Nephron (organoid): ENCODE measurements around the gene AGR3.

ENCODE experiments used
- H3K27ac Mint-ChIP-seq, 3 experiments: 2 replicates each; pipeline ENCODE4 v1.8.0; 2020; ENCODE audit warnings: mixed read lengths in 3 of 3, mild to moderate bottlenecking in 2 of 3, moderate library complexity in 1 of 3
- H3K27me3 Mint-ChIP-seq: 2 replicates; pipeline ENCODE4 v1.8.0; 2021; ENCODE audit warnings: low read depth, mild to moderate bottlenecking, moderate library complexity, mixed read lengths
- H3K36me3 Mint-ChIP-seq: 2 replicates; pipeline ENCODE4 v1.8.0; 2020; ENCODE audit warnings: low read depth, mixed read lengths
- H3K4me1 Mint-ChIP-seq: 2 replicates; pipeline ENCODE4 v1.8.0; 2020; ENCODE audit warnings: mixed read lengths
- H3K4me3 Mint-ChIP-seq, 3 experiments: 2 replicates each; pipeline ENCODE4 v1.8.0; 2020; ENCODE audit warnings: mild to moderate bottlenecking in 3 of 3, mixed read lengths in 3 of 3, moderate library complexity in 2 of 3
- H3K9me3 Mint-ChIP-seq: 2 replicates; pipeline ENCODE4 v1.8.0; 2020; ENCODE audit warnings: mixed read lengths
- CTCF ChIP-seq, 3 experiments: fragments of 200-600 bp; sonication (generic); IDR thresholded peaks; one replicate each; pipeline ENCODE4 v1.5.0; 2021; ENCODE audit warnings: antibody characterized with exemption in 3 of 3; ENCODE audit not compliant: unreplicated experiment in 3 of 3

Gene AGR3

GRCh38 chr7:16889851-16890415 lies 8.2 kb upstream of the AGR3 start:
- no peaks in the 10 kb centered on the region for H3K27me3 Mint-ChIP-seq
- H3K9me3 Mint-ChIP-seq, result no peaks in the 10 kb centered on the region
- no peaks in the 10 kb centered on the region for H3K4me1 Mint-ChIP-seq
- no peak overlapping the region for H3K27ac Mint-ChIP-seq
- no peak for TF ChIP-seq CTCF (IDR thresholded peaks at IDR 0.05; ENCODE audit: unreplicated experiment in 3 of 3)
- no peak overlapping the region for H3K4me3 Mint-ChIP-seq
- H3K36me3 Mint-ChIP-seq, result no peaks in the 10 kb centered on the region

GRCh38 chr7:16889305-16889704 lies 7.5 kb upstream of the AGR3 start:
- Mint-ChIP-seq H3K27me3 (no peaks in the 10 kb centered on the region), H3K36me3 (no peaks in the 10 kb centered on the region), H3K4me1 (no peaks in the 10 kb centered on the region), H3K9me3 (no peaks in the 10 kb centered on the region), H3K27ac (no peak overlapping the region), H3K4me3 (no peak overlapping the region)
- no peak for TF ChIP-seq CTCF (IDR thresholded peaks at IDR 0.05; ENCODE audit: unreplicated experiment in 3 of 3)

GRCh38 chr7:16883918-16884317 lies 2.1 kb upstream of the AGR3 start:
- no peaks in the 10 kb centered on the region for H3K27me3 Mint-ChIP-seq
- H3K4me3 Mint-ChIP-seq, result no peak overlapping the region
- no peak for TF ChIP-seq CTCF (IDR thresholded peaks at IDR 0.05; ENCODE audit: unreplicated experiment in 3 of 3)
- no peaks in the 10 kb centered on the region for H3K36me3 Mint-ChIP-seq
- H3K9me3 Mint-ChIP-seq, result no peaks in the 10 kb centered on the region
- H3K4me1 Mint-ChIP-seq, result no peaks in the 10 kb centered on the region
- H3K27ac Mint-ChIP-seq, result no peak overlapping the region

GRCh38 chr7:16880554-16880953 lies 1.2 kb downstream of the AGR3 start:
- no peaks in the 10 kb centered on the region for H3K9me3 Mint-ChIP-seq
- no peak overlapping the region for H3K27ac Mint-ChIP-seq
- no peaks in the 10 kb centered on the region for H3K36me3 Mint-ChIP-seq
- TF ChIP-seq CTCF (IDR thresholded peaks at IDR 0.05; ENCODE audit: unreplicated experiment in 3 of 3), result no peak
- no peaks in the 10 kb centered on the region for H3K4me1 Mint-ChIP-seq
- no peak overlapping the region for H3K4me3 Mint-ChIP-seq
- no peaks in the 10 kb centered on the region for H3K27me3 Mint-ChIP-seq

GRCh38 chr7:16879181-16879580 lies 2.6 kb downstream of the AGR3 start:
- H3K9me3 Mint-ChIP-seq, result no peaks in the 10 kb centered on the region
- H3K4me3 Mint-ChIP-seq, result no peak overlapping the region
- H3K36me3 Mint-ChIP-seq, result no peaks in the 10 kb centered on the region
- H3K4me1 Mint-ChIP-seq, result no peaks in the 10 kb centered on the region
- TF ChIP-seq CTCF (IDR thresholded peaks at IDR 0.05; ENCODE audit: unreplicated experiment in 3 of 3), result no peak
- no peaks in the 10 kb centered on the region for H3K27me3 Mint-ChIP-seq
- H3K27ac Mint-ChIP-seq, result no peak overlapping the region

- H3K36me3 Mint-ChIP-seq, result no peaks in the 10 kb centered on the region
- H3K4me1 Mint-ChIP-seq, result no peaks in the 10 kb centered on the region
- no peak overlapping the region for H3K27ac Mint-ChIP-seq
- no peaks in the 10 kb centered on the region for H3K27me3 Mint-ChIP-seq
- TF ChIP-seq CTCF (IDR thresholded peaks at IDR 0.05; ENCODE audit: unreplicated experiment in 3 of 3), result no peak
- H3K9me3 Mint-ChIP-seq, result peaks cover 6% of the 10 kb centered on the region
- no peak overlapping the region for H3K4me3 Mint-ChIP-seq
These were observed 5.9 kb downstream of the AGR3 start for GRCh38 chr7:16875861-16876260.
